ENCODE measurements around the gene TTC7B. TPM values are rescaled to one million over a fixed set of nuclear protein-coding genes. Genes with fewer than 3 reads are reported as not detected.

The TTC7B gene
- total and polyA plus RNA-seq, 10 of the 15 experiments (the other 5 are each of a cell fraction or from before 2014, with no cell fraction given) = under 0.01 to 1.1 (median 0.26) TPM; not detected in 2

- no peak overlapping the region for H3K4me2 ChIP-seq (ENCODE audit: control insufficient read depth, insufficient read depth)
- SMC1A ChIA-PET (ENCODE audit: uncharacterized antibody, unreplicated experiment) = no interaction called here
- no peaks in the 10 kb centered on the region; a peak in 1 of 4 replicates for H3K27me3 ChIP-seq (replicated peaks in 1 of 2; ENCODE audit: control insufficient read depth in 2 of 2, insufficient read depth in 2 of 2, low read length in 1 of 2)
- intact Hi-C loops (cut with micrococcal nuclease; ENCODE audit: unreplicated experiment) = no loop called here
- no peak overlapping the region for H3K27ac ChIP-seq (ENCODE audit: control insufficient read depth, insufficient read depth)
- BruUV-seq (replicated peaks) = no TSS peak
- no peak overlapping the region for H2AFZ ChIP-seq (ENCODE audit: control insufficient read depth, low read depth, low read length)
- ATAC-seq (no peak), FAIRE-seq (no peak), DNase-seq (ENCODE audit: low read depth, low spot score) (no peak)
- TF ChIP-seq ZNF207 (IDR thresholded peaks at IDR 0.05; ENCODE audit: borderline replicate concordance) (no peak), ZBTB33 (IDR thresholded peaks at IDR 0.05) (no peak)
- H4K20me1 ChIP-seq (ENCODE audit: control insufficient read depth, insufficient read depth) = no peaks in the 10 kb centered on the region
- no peaks in the 10 kb centered on the region for H3K36me3 ChIP-seq (ENCODE audit: control insufficient read depth in 2 of 2, insufficient read depth in 2 of 2, low read length in 1 of 2)
- CTCF ChIA-PET = no interaction called here
- H3K4me3 ChIP-seq = no peak overlapping the region
- H3K9ac ChIP-seq (ENCODE audit: control insufficient read depth, insufficient read depth, low read length) = no peak overlapping the region
- H3K9me3 ChIP-seq (replicated peaks; ENCODE audit: control insufficient read depth, insufficient read depth, low read length) = no peaks in the 10 kb centered on the region
- no peaks in the 10 kb centered on the region for H3K79me2 ChIP-seq (ENCODE audit: control insufficient read depth, insufficient read depth, low read length)
- WGBS (ENCODE audit: insufficient coverage, insufficient replicate concordance, low lambda C conversion rate, missing lambda C conversion rate) = 39% methylated on average over 9 of the region's 9 CpGs
- no peaks in the 10 kb centered on the region for H3K4me1 ChIP-seq (ENCODE audit: control insufficient read depth, insufficient read depth, low read length)
- POLR2A ChIA-PET = no interaction called here
- in situ Hi-C loops (cut with MboI) = no loop called here
- RAD21 ChIA-PET (ENCODE audit: unreplicated experiment) = no interaction called here
Measured at GRCh38 chr14:90579816-90580215, 236.4 kb downstream of the TTC7B start.

- ATAC-seq (no peak), DNase-seq (ENCODE audit: low read depth, low spot score) (no peak), FAIRE-seq (no peak)
- RAD21 ChIA-PET (ENCODE audit: unreplicated experiment) = interaction anchor here (0.6 kb wide), 1 partner anchor 32 kb away, joined by 3 read pairs; no protein-coding TSS in a partner anchor
- Histone ChIP-seq H3K9ac (ENCODE audit: control insufficient read depth, insufficient read depth, low read length) (no peak overlapping the region), H3K9me3 (replicated peaks; ENCODE audit: control insufficient read depth, insufficient read depth, low read length) (no peaks in the 10 kb centered on the region), H3K27me3 (replicated peaks in 1 of 2; ENCODE audit: control insufficient read depth in 2 of 2, insufficient read depth in 2 of 2, low read length in 1 of 2) (no peaks in the 10 kb centered on the region; a peak in 1 of 4 replicates), H3K4me2 (ENCODE audit: control insufficient read depth, insufficient read depth) (no peak overlapping the region), H3K4me3 (no peak overlapping the region), H3K36me3 (ENCODE audit: control insufficient read depth in 2 of 2, insufficient read depth in 2 of 2, low read length in 1 of 2) (no peaks in the 10 kb centered on the region), H4K20me1 (ENCODE audit: control insufficient read depth, insufficient read depth) (no peaks in the 10 kb centered on the region), H2AFZ (ENCODE audit: control insufficient read depth, low read depth, low read length) (no peak overlapping the region), H3K79me2 (ENCODE audit: control insufficient read depth, insufficient read depth, low read length) (no peaks in the 10 kb centered on the region), H3K27ac (ENCODE audit: control insufficient read depth, insufficient read depth) (no peak overlapping the region), H3K4me1 (ENCODE audit: control insufficient read depth, insufficient read depth, low read length) (no peaks in the 10 kb centered on the region)
- CTCF ChIA-PET = no interaction called here
- SMC1A ChIA-PET (ENCODE audit: uncharacterized antibody, unreplicated experiment) = no interaction called here
- WGBS (ENCODE audit: insufficient coverage, insufficient replicate concordance, low lambda C conversion rate, missing lambda C conversion rate) = 54% methylated on average over 8 of the region's 8 CpGs
- POLR2A ChIA-PET = no interaction called here
- BruUV-seq (replicated peaks) = no TSS peak
- in situ Hi-C loops (cut with MboI) = no loop called here
- intact Hi-C loops (cut with micrococcal nuclease; ENCODE audit: unreplicated experiment) = no loop called here
- TF ChIP-seq PKNOX1 (IDR thresholded peaks at IDR 0.05) (no peak), CHD1 (IDR thresholded peaks at IDR 0.05; ENCODE audit: low read depth, low read length) (no peak), SMAD5 (IDR thresholded peaks at IDR 0.05; ENCODE audit: low read depth) (no peak), RAD21 (IDR thresholded peaks at IDR 0.05; ENCODE audit: insufficient read depth, low read depth, low read length) (no peak), ELK1 (IDR thresholded peaks at IDR 0.05; ENCODE audit: low read depth, low read length) (no peak), ZZZ3 (IDR thresholded peaks at IDR 0.05; ENCODE audit: control insufficient read depth, insufficient read length, low read depth) (no peak), BCL11A (IDR thresholded peaks at IDR 0.05; ENCODE audit: low read depth, low read length) (no peak), NR2C1 (IDR thresholded peaks at IDR 0.05) (no peak), SRF (IDR thresholded peaks at IDR 0.05; ENCODE audit: low read depth in 2 of 2, low read length in 2 of 2) (no peak), PAX8 (IDR thresholded peaks at IDR 0.05) (no peak), LARP7 (IDR thresholded peaks at IDR 0.05) (no peak)
Measured at GRCh38 chr14:90579088-90579487, 237.1 kb downstream of the TTC7B start.
